ENCODE measurements around the gene PRKAG1. TPM values are rescaled to one million over a fixed set of nuclear protein-coding genes. Genes with fewer than 3 reads are reported as not detected.

Gene PRKAG1
- total RNA-seq, 6 experiments from 2014 or later = 79.0 to 92.0 (median 83.3) TPM

- no peaks in the 10 kb centered on the region for H3K9me3 Mint-ChIP-seq
- H3K27me3 Mint-ChIP-seq (ENCODE audit: insufficient read depth) = no peaks in the 10 kb centered on the region
- H3K4me1 Mint-ChIP-seq (ENCODE audit: low read depth) = peaks cover 37% of the 10 kb centered on the region
- H3K36me3 Mint-ChIP-seq (ENCODE audit: low read depth) = peaks cover 23% of the 10 kb centered on the region
- no peak for TF ChIP-seq CTCF (IDR thresholded peaks at IDR 0.05)
- DNase-seq = no peak
- peak overlapping the region; percentile 8; the same call in 1 of the 2 replicates for H3K27ac Mint-ChIP-seq
- no peak overlapping the region for H3K4me3 Mint-ChIP-seq
Observed at GRCh38 chr12:49010092-49010668, 8.4 kb downstream of the PRKAG1 start.

DNA sequence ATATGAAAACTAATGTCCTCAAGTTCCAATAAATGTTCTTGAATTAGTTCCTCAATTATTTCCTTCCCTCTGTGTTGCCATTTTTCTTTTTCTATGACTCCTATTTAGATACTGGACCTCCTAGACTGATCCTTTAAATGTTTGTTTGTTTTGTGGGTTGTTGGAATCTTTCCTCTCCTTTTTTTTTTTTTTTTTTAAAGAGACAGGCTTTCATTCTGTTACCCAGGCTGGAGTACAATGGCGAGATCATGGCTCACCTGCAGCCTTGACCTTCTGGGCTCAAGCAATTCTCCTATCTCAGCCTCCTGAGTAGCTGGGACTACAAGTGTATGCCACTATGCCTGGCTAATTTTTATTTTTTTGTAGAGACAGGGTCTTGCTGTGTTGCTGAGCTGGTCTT is 9.6 kb downstream of the PRKAG1 start:
- Mint-ChIP-seq H3K27ac (no peak overlapping the region), H3K36me3 (ENCODE audit: low read depth) (peaks cover 34% of the 10 kb centered on the region), H3K4me3 (no peak overlapping the region), H3K4me1 (ENCODE audit: low read depth) (peaks cover 26% of the 10 kb centered on the region), H3K9me3 (no peaks in the 10 kb centered on the region), H3K27me3 (ENCODE audit: insufficient read depth) (no peaks in the 10 kb centered on the region; the same call in 1 of the 2 replicates)
- TF ChIP-seq CTCF (IDR thresholded peaks at IDR 0.05) = no peak
- no peak for DNase-seq

DNA sequence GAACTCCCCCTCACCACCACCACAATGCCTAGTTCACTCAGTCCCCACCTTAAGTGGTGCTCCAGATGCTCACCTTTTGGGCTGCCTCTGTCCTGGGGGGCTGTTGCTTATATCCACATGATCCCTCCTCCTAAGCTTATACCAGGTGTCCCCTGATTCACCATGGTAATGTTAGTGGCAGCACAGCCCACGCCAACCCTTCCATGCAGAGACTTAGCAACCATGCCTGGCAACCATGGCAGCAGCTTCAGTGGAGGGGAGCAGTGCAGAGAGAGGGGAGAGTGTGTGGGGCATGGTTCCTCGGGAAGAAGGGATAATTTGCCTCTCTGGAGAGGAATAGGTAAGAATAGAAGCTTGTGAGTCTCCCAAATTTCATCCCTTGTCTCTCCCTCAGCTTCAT is 18.2 kb downstream of the PRKAG1 start:
- Mint-ChIP-seq H3K4me1 (ENCODE audit: low read depth) (peaks cover 25% of the 10 kb centered on the region), H3K27ac (peak overlapping the region; percentile 76), H3K36me3 (ENCODE audit: low read depth) (peaks cover 25% of the 10 kb centered on the region), H3K9me3 (no peaks in the 10 kb centered on the region), H3K27me3 (ENCODE audit: insufficient read depth) (peaks cover 5% of the 10 kb centered on the region), H3K4me3 (peak overlapping the region; percentile 88)
- no peak for TF ChIP-seq CTCF (IDR thresholded peaks at IDR 0.05)
- no peak for DNase-seq

DNA sequence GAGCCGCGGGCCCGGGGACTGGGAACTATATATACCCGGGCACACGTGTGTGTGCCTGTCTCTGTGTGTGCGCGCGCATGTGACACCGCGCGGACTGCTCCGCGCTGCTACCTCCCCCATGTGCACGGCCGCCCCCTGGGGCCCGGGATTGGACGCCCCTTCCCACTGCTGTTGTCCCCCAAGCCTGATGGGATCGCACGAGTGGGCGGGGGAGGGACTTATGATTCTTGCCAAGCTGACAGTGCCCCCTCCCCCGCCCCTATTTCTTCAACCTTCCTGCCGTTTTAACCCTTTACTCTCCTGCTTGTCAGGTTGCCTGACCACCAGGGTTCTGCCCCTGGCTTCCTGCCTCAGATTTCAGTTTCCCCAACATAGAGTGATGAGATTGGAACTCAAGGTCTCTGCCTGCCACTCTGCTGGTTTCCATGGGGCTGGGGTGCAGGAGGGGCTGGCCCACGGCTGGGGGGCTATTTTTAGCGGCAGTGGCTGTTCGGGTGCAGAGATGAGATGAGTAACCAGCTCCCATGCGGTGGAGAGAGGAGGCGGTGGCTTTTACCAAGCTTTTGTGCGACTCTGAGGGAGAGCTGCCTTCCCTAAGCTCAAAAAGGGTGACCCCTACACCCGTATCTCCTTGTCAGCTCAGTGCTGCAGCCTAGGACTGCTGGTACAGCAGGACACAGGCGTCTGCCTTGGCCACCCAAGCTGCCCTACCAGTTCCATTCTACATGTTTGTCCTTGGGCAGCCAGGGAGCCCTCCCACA is 19.0 kb downstream of the PRKAG1 start, which contains the start of gene DDN:
Gene DDN, minus strand, starts transcription at position 5 of the 761 bp plus-strand sequence. CDS start 88 bp downstream, outside the sequence.
- peak; percentile 53 for DNase-seq
- H3K27me3 Mint-ChIP-seq (ENCODE audit: insufficient read depth) = peaks cover 10% of the 10 kb centered on the region
- TF ChIP-seq CTCF (IDR thresholded peaks at IDR 0.05) = peak; percentile 26; the same call in 1 of the 2 replicates
- H3K27ac Mint-ChIP-seq = peak within 1 kb of the TSS; percentile 76
- peaks cover 17% of the 10 kb centered on the region for H3K36me3 Mint-ChIP-seq (ENCODE audit: low read depth)
- no peaks in the 10 kb centered on the region for H3K9me3 Mint-ChIP-seq
- H3K4me3 Mint-ChIP-seq = peak within 1 kb of the TSS; percentile 88
- H3K4me1 Mint-ChIP-seq (ENCODE audit: low read depth) = peaks cover 30% of the 10 kb centered on the region

- Mint-ChIP-seq H3K27me3 (ENCODE audit: insufficient read depth) (peaks cover 15% of the 10 kb centered on the region), H3K27ac (no peak overlapping the region), H3K36me3 (ENCODE audit: low read depth) (peaks cover 12% of the 10 kb centered on the region; the same call in 1 of the 2 replicates), H3K9me3 (no peaks in the 10 kb centered on the region), H3K4me3 (peak overlapping the region; percentile 81), H3K4me1 (ENCODE audit: low read depth) (peaks cover 38% of the 10 kb centered on the region)
- no peak for TF ChIP-seq CTCF (IDR thresholded peaks at IDR 0.05)
- DNase-seq = no peak
Observed at GRCh38 chr12:48998497-48999353, 19.9 kb downstream of the PRKAG1 start.
